Gastroesophageal sphincter (tissue), 3 donors: Measurements from ENCODE around the gene SDSL.

Experiments used
- EP300 ChIP-seq: sonication (generic); formaldehyde crosslinking; IDR thresholded peaks from one replicate; pipeline ENCODE4 v1.6.1; 2017; ENCODE audit warnings: antibody characterized with exemption, mild to moderate bottlenecking
- POLR2A ChIP-seq, 2 donors: fragments of 450-650 bp; IDR thresholded peaks; one replicate each; pipeline ENCODE4 v1.6.1; 2017; ENCODE audit warnings: antibody characterized with exemption in 2 of 2, mild to moderate bottlenecking in 2 of 2, moderate library complexity in 1 of 2
- POLR2AphosphoS5 ChIP-seq: sonication (generic); formaldehyde crosslinking; IDR thresholded peaks from one replicate; pipeline ENCODE4 v1.6.1; 2017; ENCODE audit warnings: antibody characterized with exemption
- TF ChIP-seq, protein P1 (sequence below), 4 experiments: fragments of 200-600 bp in 2 of 4; fragments of 450-650 bp in 2 of 4; sonication (generic) in 1 of 4; IDR thresholded peaks; one replicate each; pipeline ENCODE4 v1.5.1; 2017 to 2019; ENCODE audit warnings: antibody characterized with exemption in 4 of 4, mild to moderate bottlenecking in 2 of 4, moderate library complexity in 2 of 4

DNA sequence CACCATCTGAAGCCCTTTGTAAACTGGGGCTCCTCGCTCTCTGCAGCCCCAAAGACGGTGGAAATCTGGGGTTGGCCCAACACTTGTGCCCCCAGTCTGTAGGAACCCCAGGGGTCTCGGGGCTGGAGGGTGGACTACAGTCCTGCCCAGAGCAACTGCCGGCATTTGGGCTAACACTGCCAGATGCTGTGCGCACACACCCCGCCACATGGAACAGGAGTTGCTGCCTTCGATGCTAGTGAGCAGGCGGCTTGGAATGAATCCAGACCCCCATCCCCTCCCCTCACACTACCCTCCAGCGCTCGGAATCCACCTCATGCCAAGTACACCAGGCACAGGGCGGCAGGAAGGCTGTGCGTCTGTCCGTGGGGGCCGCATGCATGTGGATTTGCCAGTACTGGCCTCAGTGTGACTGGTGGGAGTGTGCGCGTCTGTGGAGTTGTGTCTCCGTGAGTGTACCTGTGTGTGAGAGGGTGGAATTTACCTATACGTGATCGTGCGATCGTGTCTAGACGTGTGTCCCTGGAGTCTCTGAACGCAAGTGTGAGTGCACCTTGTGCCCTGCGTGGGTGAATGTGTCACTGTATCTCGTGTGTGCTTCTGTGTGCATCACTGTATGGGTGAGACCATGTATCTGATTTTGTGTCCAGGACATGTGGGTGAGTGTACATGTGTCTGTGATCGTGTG, 44.4 kb downstream of the SDSL start:
- TF ChIP-seq, protein P1, sequence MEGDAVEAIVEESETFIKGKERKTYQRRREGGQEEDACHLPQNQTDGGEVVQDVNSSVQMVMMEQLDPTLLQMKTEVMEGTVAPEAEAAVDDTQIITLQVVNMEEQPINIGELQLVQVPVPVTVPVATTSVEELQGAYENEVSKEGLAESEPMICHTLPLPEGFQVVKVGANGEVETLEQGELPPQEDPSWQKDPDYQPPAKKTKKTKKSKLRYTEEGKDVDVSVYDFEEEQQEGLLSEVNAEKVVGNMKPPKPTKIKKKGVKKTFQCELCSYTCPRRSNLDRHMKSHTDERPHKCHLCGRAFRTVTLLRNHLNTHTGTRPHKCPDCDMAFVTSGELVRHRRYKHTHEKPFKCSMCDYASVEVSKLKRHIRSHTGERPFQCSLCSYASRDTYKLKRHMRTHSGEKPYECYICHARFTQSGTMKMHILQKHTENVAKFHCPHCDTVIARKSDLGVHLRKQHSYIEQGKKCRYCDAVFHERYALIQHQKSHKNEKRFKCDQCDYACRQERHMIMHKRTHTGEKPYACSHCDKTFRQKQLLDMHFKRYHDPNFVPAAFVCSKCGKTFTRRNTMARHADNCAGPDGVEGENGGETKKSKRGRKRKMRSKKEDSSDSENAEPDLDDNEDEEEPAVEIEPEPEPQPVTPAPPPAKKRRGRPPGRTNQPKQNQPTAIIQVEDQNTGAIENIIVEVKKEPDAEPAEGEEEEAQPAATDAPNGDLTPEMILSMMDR (IDR thresholded peaks at IDR 0.05): no peak
- TF ChIP-seq POLR2A (IDR thresholded peaks at IDR 0.05) (no peak), EP300 (no peak), POLR2AphosphoS5 (no peak)
